Glomerular visceral epithelial cell (primary cell): ENCODE measurements around the gene ZNF580.

Source experiments
- DNase-seq: peaks from one replicate; pipeline ENCODE4 v3.0.0-alpha.2; 2016; ENCODE audit errors: extremely low spot score

The ZNF580 gene

GRCh38 chr19:55660404-55660803 lies 19.6 kb downstream of the ZNF580 start:
- no peak for DNase-seq

GRCh38 chr19:55660991-55661390 lies 20.2 kb downstream of the ZNF580 start:
- no peak for DNase-seq

DNA sequence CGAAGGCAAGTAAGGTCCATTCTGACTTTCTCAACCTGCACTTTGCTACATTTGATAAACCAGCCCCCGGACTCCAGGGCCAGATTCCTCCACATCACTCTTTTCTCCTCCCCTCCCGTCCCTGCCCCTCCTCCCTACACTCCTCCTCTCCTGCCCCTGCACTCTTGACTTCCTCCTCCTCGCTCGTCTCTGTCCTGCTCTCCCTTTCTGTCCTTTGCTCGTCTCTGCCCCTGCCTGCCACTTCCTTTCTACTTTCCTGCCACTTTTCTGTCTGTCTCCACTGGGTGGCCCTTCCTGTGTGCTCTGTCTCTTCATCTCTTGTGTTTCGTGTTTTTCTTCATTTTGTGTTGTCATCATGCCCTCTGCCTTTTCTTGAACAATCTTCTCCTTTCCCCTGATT lies 21.0 kb downstream of the ZNF580 start:
- no peak for DNase-seq

- no peak for DNase-seq
Measured at GRCh38 chr19:55663846-55664536, 23.2 kb downstream of the ZNF580 start.

DNA sequence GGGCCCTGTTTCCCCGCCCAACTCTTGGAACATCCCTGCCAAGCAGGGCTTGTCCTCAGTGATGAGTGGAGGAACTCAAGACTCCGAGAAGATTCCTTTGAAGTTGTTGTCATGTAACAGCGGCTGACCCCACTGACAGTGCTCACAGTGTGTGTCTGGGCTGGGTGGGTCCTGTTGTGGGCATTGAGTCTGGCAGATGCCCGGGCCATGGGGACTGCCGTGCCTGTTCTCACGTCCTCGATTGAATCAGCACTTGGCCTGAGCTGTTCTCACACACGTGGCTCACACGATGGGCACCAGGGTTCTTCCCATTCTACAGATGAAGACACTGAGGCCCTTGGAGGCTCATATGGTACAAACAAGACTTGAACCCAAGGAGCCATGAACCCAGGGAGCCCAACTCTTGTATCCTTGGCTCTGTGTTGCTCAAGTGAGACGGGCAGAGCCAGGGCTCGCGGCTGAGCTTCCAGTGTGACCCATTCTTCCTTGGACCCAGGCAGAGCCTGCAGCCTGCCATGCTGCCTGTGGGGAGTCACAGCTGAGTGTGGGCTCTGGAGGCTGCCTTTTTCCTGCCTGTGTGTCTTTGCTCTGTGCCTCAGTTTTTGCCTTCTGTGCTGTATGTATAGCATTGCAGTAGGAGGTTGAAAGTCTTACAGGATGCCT lies 25.7 kb downstream of the ZNF580 start:
- no peak for DNase-seq

DNA sequence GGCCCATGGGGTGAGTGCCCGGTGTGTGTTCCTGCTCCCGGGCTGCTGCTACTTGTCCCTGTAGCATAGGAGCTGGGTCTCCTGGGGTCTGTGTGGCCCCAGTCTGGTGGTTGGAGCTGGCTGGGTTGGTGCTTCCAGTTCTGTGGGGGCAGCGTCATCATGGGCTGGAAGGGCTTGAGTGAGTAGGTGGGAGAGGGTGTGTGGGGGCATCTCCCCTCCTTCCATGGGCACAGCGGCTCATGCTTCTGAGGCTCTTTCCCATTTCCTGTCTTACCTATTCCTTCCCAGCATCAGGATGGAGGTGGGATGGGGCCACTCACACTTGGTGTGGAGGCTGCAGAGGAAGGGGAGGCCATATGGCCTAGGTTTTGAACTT lies 26.2 kb downstream of the ZNF580 start:
- no peak for DNase-seq

GRCh38 chr19:55667511-55667910 lies 26.7 kb downstream of the ZNF580 start:
- DNase-seq, result no peak

DNA sequence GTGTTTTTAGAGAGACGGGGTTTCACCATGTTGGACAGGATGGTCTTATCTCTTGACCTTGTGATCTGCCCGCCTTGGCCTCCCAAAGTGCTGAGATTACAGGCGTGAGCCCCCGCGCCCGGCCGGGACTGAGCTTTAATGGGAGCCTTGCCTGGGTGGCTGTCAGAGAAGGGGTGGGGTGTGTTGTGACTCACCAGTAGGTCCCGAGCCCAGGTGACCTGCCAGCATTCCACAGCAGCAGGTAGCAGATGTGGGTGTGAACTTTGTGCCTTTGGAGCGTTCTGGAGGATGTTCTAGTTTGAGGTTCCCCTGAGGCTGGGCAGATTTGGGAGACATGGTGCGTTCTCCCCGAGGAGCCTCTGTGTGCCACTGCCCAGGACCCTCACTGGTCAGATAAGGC lies 27.2 kb downstream of the ZNF580 start:
- DNase-seq, result no peak

DNA sequence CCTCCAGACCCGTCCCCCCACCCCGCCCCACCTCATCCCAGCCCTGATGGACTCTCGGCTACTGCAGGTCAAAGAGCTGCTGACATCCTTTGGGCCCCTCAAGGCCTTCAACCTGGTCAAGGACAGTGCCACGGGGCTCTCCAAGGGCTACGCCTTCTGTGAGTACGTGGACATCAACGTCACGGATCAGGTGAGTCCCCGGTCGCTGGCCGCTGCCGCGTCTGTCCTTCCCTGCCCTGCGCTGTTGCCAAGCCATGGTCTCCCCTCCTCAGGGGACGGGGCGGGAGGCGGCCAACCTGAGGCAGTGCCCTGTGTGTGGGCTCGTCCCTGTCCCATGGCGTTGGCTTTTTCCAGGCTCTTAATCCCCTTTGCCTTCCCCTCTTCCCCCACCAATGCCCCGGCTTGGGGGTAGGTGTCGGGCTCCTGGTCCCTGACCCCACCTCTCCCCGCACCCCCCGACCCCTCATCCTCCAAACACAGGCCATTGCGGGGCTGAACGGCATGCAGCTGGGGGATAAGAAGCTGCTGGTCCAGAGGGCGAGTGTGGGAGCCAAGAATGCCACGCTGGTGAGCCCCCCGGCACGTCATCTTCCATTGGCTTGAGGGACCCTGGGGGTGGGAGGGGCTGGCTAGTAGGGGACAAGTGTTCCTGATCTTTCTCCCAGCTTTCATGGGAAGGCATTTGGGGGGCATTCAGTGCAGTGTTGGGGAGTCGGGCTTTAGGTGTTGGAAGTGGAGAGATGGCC lies 28.0 kb downstream of the ZNF580 start:
- no peak for DNase-seq

GRCh38 chr19:55669418-55670279 lies 28.8 kb downstream of the ZNF580 start:
- no peak for DNase-seq

GRCh38 chr19:55670280-55671053 lies 29.7 kb downstream of the ZNF580 start:
- DNase-seq, result no peak

GRCh38 chr19:55671054-55671378 lies 30.2 kb downstream of the ZNF580 start:
- no peak for DNase-seq

DNA sequence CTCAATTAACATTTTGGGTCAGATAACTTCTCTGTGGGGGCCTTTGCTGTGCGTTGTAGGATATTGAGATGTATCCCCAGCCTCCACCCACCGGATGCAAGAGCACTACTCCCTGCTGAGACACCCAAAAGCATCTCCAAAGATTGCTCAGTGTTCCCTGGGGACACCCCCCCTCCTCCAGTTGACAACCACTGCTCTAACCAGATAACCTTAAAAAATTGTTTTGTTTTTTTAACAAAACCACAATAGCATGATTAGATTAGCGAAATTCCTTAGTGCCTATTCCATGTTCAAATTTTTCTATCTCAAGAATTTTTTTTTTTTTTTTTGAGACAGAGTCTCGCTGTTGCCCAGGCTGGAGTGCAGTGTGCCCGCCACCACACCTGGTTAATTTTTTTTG lies 31.6 kb downstream of the ZNF580 start:
- DNase-seq, result no peak

DNA sequence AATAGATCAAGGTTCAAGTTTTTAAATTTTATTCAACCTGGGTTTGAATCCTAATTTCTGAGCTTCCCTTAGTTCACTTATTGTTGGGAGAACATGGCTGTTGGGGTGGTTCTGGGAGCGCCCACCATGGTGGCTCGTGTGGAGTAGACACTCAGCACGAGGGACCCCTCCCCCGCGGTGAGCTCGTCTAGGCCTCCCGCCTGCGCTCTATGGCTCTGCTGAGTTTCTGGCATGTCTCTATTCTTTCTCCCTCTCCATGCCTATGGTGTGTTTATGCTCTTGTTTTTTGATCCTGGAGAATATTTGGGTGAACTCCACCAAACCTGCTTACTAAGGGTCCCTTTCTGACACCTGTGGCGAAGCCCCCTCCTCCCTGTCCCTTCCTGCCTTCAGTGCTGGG lies 32.7 kb downstream of the ZNF580 start:
- DNase-seq, result no peak

- DNase-seq, result no peak
Measured at GRCh38 chr19:55673889-55674288, 33.1 kb downstream of the ZNF580 start.

DNA sequence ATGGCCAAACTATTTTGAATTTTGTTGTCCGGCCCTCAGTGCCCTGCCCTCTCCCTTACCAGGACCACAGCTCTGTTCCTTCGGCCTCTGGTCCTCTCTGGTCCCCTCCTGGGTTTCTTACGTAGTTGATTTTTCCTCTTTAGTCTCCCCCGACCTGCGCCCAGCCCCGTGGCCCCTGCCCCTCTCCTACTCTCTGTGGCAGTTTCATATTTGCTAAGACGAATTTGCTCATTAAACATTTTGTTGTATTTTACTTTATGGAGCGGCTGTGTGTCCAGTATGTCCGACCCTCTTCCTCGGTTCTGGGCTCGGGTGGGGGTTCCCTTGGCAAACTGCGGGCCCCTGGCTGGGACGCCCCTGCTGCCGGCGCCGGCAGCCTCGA lies 33.6 kb downstream of the ZNF580 start:
- DNase-seq, result no peak

DNA sequence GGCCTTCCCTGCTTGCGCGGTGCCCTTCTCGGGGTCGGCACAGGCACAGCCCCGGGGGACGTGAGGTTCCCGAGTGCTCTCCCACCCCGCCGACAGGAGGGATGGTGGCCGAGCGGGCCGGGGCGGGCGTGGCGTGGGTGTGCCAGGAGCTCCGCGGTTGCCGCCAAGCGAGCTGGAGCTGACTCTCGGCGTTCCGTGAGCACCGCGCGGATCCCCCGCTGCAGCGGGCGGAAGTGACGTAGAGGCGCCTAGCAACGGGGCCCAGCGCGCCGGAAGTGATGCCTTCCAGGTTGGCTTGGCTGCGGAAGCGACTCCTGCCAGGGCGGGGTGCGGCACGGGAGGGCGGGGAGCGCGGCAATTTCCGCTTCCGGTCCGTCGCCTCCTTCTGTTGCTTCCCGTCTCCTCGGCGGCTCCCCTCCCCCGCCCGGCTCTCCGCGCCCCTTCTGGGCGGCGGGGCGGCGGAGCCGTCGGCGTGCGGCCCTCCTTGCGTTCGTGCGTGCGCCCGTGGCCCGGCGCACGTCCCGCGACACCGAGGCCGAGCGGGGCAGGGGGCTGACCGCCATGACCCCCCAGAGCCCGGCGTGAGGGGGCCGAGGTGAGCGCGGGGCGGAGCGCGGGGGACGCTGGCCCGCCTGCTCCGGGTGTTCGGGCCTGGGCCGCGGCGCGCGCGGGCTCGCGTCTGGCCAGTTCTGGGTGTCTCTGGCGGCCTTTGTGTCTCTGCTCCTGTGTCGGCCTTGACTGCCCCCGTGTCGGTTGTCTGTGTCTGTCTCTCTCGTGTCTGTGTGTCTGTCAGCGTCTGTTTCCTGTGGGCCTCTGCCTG lies 34.2 kb downstream of the ZNF580 start, which contains the start of gene EPN1:
Gene EPN1, plus strand, starts transcription at position 386 of the 820 bp plus-strand sequence. CDS start 3,402 bp downstream, outside the sequence.
- DNase-seq, result peak; percentile 97

DNA sequence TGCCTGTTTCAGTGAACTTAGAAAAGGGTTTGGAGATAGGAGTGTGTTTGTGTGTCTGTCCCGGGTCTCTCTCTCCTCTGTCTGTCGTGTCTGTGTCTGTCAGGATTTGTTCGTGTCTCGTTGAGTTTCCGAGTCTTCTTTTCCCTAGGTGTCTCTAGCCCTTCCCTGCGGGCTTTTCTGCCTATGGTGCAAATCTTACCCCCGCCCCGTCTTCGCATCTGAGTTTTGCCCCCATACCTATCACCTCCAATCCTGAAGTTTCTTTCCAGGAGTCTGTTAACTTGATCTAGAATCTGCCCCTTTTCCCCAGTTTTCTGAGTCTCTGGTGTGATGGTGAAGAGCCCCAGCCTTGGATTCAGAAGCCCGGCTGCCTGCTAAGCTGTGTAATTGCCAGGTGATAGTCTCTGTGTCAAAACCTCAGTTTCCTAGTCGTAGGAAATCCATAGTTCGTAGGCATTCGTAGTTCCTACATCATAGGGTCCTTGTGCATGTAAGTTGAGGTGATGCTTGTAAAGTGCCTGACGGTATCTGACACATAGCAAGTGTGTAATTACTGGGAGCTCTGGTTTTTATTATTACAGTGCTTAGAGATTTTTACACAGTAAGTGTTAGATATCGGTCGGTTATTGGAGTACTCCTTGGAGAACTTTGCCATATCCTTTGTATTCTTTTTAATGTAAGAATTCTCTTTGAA lies 35.0 kb downstream of the ZNF580 start:
- DNase-seq, result no peak

DNA sequence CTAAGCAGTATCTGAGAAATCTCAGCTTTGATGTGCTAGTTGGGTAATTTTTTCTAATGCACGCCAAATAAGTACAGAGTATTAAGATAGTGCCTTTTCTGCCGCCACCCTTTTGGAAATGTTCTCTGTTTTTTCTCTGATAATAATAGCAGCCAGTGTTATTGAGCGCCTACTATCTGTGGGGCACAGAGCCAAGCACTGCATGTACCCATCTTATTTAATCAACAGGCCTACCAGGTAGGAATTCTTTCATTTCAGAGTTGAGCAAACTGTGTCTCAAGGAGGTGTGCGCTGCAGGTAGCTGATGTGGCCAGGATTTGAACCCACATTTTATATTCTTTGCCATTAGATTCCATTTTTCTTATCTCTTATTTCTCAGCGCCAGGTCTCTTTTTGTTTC lies 35.6 kb downstream of the ZNF580 start:
- DNase-seq, result no peak
